Esophagus muscularis mucosa (tissue), 3 donors: ENCODE data around the gene WNT16.

Source experiments
- POLR2A ChIP-seq: fragments of 450-650 bp; IDR thresholded peaks from one replicate; pipeline ENCODE4 v1.6.1; 2017; ENCODE audit warnings: antibody characterized with exemption, moderate library complexity, mild to moderate bottlenecking, low read depth
- TF ChIP-seq, protein P1 (sequence below), 3 experiments: fragments of 200-600 bp in 2 of 3; fragments of 450-650 bp in 1 of 3; sonication (generic) in 2 of 3; IDR thresholded peaks; one replicate each; pipeline ENCODE4 v1.5.1; 2017 to 2019; ENCODE audit warnings: antibody characterized with exemption in 3 of 3, mild to moderate bottlenecking in 2 of 3, moderate library complexity in 1 of 3

DNA sequence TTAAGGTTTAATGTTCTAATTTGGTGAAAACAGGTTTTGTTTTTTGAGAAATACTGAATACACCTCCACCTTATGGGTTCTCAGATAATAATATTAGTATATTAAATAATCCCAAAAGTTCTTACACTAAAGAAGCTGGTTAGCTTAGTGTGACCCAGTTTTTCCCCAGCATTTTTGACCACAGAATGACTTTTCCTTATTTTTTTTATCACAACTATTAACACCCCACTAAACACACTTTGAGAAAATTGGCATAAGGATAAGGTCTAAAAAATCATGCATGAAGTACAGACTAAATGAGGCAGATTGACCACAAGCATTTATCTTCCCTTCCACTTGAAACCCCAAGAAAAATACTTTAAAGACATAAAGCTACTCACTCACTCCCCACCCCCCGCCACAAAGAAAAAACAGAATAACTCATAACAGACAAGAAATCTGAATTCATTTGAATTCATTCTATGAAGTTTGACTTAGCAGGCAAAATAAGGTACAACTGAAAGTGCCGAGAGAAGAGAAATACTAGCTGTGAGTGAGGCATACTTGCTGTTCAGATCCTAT, 49.7 kb upstream of the WNT16 start:
- TF ChIP-seq, protein P1, sequence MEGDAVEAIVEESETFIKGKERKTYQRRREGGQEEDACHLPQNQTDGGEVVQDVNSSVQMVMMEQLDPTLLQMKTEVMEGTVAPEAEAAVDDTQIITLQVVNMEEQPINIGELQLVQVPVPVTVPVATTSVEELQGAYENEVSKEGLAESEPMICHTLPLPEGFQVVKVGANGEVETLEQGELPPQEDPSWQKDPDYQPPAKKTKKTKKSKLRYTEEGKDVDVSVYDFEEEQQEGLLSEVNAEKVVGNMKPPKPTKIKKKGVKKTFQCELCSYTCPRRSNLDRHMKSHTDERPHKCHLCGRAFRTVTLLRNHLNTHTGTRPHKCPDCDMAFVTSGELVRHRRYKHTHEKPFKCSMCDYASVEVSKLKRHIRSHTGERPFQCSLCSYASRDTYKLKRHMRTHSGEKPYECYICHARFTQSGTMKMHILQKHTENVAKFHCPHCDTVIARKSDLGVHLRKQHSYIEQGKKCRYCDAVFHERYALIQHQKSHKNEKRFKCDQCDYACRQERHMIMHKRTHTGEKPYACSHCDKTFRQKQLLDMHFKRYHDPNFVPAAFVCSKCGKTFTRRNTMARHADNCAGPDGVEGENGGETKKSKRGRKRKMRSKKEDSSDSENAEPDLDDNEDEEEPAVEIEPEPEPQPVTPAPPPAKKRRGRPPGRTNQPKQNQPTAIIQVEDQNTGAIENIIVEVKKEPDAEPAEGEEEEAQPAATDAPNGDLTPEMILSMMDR (IDR thresholded peaks at IDR 0.05), result no peak
- no peak for TF ChIP-seq POLR2A
